Inflammatory macrophage treated with lipopolysaccharide for 1 hour (primary cell): ENCODE data around the gene ACOT7.
A peak's percentile ranks its signal among the peaks of the same experiment; 100 is the strongest.
"Not testable (repeated sequence)": the region's sequence is repeated elsewhere in the genome, so short reads cannot be mapped to it uniquely, and the experiment has no call there.

Experiments used
- DNase-seq, 2 donors: peaks; one replicate each; pipeline ENCODE4 v3.0.0-alpha.2; 2020 to 2022

Gene ACOT7

GRCh38 chr1:6395781-6396244 is 2.2 kb upstream of the ACOT7 start:
- not testable (repeated sequence) for DNase-seq

- DNase-seq: not testable (repeated sequence)
Measured at GRCh38 chr1:6395130-6395529, 1.6 kb upstream of the ACOT7 start.

GRCh38 chr1:6392809-6393399 is 663 bp downstream of the ACOT7 start:
- no peak for DNase-seq

GRCh38 chr1:6391951-6392808 is 1.4 kb downstream of the ACOT7 start:
- DNase-seq: no peak

- DNase-seq: no peak
Measured at GRCh38 chr1:6389971-6390370, 3.6 kb downstream of the ACOT7 start.

DNA sequence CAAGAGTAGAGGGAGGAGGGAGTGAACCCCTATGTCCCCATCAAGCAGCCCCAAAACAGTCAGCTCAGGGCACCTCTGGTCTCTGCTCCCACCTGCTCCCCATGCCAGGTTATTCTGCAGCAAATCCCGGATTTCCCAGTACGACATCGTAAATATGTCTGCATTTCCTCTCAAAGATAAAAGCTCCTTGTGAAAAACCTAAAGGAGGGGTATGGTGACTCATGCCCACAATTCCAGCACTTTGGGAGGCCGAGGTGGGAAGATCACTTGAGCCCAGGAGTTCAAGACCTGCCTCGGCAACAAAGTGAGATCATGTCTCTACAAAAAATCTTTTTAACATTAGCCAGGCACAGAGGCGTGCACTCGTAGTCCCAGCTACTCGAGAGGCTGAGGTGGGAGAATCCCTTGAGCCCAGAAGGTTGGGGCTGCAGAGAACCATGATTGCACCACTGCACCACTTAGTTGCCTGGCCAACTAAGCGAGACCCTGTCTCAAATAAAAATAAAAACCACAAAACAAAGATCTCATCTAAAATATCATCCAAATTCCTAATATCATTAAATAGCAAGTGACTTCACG is 7.1 kb downstream of the ACOT7 start:
- no peak for DNase-seq

DNA sequence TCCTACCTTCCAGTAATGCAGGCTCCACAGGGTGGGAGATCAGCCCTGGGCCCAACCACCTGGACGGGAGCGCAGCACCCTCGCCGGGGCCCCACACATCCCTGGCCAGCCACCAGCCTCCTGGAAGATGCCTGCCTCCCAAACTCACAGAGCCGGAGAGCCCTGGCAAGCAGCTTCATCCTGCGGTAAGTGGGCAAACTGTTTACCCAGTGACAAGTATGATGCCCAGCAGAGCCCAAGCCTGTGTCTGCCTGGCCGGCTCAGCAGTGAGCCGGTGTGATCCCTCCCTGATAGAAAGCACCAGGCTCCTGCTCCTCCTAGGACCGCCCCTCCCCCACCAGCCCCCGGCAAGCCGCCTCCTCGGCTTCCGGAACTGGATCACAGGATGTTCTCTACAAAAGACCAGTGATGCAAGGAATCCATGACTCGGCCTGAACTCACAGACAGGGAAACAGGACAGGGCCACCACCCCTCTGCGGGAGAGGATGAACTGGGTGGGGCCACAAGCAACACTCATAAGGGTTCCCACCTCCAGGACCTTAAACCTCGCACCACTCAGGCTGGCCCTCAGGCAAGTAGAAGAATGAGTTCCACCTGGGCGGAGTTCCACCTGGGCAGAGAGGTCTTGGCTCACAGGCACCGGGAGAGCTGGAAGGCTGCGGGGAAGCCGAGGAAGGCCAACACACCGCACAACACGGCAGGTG is 7.9 kb downstream of the ACOT7 start:
- DNase-seq: peak in 1 of 2 donors; percentile 34

- DNase-seq: no peak
Measured at GRCh38 chr1:6384962-6385361, 8.6 kb downstream of the ACOT7 start.

DNA sequence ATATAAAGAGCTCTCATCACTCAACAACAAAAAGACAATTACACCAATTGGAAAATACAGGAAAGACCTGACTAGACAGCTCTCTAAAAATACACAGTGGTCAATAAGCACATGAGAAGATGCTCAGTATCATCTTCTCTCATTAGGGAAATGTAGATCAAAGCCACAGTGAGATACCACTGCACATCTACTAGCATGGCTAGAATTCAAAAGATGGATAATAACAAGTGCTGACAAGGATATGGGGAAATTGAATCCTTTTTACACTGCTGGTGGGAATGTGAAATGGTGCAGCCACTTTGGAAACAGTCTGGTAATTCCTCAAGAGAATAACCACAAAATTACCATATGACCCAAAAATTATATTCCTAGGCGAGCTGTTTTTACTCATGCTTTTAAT is 9.4 kb downstream of the ACOT7 start:
- DNase-seq: no peak

- no peak for DNase-seq
Measured at GRCh38 chr1:6380037-6380436, 13.5 kb downstream of the ACOT7 start.

DNA sequence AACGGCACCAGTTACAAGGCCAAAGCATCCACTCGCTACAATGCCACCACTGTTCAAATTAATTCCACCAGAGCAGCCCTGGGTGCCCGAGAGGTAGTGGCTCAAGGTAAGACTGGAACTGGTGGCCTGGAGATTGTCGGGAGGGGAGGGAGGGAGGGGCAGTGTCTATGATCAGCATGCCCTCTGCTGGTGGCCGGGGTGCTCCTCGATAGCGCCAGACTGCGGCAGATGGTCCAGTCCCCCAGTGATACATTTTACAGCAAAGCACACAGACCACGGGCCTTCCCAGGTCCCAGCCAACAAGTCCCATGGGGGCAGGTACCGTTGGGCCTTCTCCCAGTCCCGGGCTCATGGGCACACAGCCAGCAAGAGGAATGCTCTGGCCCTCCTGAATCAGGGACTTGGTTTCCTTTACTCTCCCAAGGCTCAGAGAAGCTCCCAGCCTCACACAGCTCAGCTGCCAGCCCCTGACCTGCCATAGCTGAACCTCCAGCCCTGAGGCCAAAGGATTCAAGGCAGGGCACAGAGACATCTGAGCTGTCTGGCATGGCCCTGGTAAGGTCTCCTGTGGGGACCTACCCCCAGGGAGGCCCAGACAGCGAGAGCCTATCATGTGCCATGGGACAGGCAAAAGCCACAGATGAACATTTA is 15.3 kb downstream of the ACOT7 start:
- DNase-seq: no peak

- no peak for DNase-seq
Measured at GRCh38 chr1:6373961-6374720, 19.4 kb downstream of the ACOT7 start.

DNA sequence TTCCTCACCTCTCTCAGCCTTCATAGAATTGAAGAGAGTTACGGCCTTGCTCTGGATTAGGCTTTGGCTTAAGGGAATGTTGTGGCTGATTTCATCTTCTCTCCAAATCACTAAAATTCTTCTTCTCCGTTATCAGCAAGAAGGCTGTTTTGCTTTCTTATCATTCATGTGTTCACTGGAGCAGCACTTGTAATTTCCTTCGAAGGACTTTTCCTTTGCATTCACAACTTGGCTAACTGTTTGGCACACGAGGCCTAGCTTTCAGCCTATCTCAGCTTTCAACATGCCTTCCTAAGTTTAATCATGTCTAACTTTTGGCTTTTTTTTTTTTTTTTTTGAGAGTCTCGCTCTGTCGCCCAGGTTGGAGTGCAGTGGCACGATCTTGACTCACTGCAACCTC is 21.3 kb downstream of the ACOT7 start:
- not testable (repeated sequence) for DNase-seq

GRCh38 chr1:6370006-6370405 is 23.6 kb downstream of the ACOT7 start:
- peak in 1 of 2 donors; percentile 8 for DNase-seq

GRCh38 chr1:6367381-6368012 is 26.1 kb downstream of the ACOT7 start:
- DNase-seq: no peak

DNA sequence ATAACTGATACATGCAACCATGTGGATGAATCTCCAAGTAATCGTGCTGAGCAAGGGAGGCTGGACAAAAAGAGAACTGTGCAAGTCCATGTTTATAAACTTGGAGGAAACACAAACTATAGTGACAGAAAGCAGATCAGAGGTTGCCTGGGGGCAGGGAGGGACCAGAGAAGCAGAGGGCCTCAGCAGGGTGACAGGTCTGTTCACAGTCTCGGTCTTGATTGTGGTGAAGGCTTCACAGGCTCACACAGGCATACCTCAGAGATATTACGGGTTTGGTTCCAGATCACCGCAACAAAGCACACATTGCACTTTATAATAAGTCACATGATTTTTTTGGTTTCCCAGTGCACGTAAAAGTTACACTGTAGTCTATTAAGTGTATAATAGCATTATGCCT is 28.5 kb downstream of the ACOT7 start:
- no peak for DNase-seq

DNA sequence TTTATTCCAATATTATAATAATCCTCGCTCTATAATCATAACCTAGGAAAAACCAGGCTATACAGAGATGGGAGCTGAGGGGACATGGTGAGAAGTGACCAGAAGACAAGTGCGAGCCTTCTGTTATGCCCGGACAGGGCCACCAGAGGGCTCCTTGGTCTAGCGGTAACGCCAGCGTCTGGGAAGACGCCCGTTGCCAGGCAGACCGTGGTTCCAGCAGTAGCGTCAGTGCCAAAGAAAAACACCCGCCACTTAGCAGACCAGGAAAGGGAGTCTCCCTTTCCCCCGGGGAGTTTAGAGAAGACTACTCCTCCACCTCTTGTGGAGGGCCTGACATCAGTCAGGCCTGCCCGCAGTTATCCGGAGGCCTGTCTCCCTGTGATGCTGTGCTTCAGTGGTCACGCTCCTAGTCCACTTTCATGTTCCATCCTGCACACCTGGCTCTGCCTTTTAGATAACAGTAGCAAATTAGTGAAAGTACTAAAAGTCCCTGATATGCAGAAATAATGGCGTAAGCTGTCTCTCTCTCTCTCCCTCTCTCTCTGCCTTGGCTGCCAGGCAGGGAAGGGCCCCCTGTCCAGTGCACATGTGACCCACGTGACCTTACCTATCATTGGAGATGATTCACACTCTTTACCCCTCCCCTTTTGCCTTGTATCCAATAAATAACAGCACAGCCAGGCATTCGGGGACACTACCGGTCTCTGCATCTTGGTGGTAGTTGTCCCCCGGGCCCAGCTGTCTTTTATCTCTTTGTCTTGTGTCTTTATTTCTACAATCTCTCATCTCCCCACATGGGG is 30.3 kb downstream of the ACOT7 start:
- peak in 1 of 2 donors; percentile 19 for DNase-seq

- DNase-seq: no peak
Measured at GRCh38 chr1:6361124-6361775, 32.3 kb downstream of the ACOT7 start.

DNA sequence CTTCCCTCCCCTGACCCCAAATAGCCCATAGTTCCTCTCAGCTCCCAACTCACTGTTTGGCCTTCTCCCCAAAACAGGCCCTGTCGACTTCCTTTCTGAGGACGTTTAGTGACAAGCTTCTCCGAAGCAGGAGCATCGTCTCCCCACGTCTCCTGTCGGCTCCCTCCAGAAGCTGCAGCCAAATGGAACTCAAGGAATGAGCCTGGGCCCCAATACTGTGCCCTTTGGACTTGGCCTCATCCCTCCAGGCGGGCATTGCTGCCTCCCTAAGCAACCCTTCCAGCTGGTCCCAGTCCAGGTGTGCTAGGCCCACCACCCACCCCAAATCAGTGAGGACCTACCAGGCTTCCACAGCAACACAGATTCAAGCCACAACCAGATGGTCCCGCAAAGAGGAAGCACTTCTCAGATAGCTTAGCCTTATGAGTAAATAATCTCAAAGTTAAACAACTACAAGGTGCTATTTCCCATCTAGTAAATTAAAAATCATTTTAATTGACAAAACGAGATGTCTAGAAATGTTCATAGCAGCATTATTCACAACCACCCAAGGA is 33.0 kb downstream of the ACOT7 start:
- no peak for DNase-seq

DNA sequence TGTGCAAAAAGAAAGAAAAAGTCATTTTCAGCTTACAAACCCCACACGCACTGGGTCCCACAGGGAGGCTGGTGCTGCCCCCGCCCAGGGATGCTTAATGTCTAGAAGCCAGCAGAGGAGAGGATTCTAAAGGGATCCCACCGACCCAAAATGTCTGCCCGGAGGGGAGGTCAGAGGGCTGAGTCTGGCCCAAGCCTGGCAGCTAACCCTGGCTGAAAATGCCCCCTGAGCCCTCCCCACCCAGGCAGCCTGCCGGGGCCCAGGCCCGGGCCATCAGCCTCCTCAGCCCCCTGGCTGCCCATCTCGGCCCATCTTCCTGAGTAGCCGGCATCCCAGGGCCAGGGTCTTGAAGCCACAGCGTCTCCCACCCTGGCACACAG is 33.5 kb downstream of the ACOT7 start:
- DNase-seq: no peak
